ENCODE results near the gene ZNF423.

ZNF423 gene

DNA sequence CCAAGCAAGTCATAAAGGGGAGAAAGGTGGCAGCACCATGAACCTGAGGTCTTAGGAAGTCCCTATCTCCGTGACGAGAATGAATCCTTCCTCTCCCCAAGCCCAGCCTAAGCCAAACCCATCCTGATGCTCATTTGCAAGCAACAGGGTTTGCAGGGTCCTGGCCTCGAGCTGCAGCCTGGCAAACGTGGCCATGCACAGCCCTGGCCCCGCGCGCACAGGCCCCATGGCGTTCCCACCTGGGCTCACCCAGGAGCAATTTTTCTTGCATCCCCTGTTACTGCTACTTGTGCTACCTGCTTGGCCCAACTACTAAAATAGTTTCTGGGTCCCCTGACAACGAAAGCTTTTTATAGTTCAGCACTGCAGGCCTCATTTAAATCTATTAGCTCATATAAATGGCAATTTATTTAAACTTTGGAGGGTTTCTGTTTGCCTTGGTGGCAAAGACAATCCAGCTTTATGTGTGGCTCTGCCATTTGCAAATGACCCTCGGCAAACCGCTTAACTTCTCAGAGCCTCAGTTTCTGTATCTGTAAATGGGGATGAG, 340.8 kb downstream of the ZNF423 start:
- H3K9me3 ChIP-seq (ENCODE audit: control insufficient read depth, low read length) = no peaks in the 10 kb centered on the region
- no peaks in the 10 kb centered on the region for H3K4me1 ChIP-seq
- H3K27ac ChIP-seq = no peak overlapping the region
- H2AFZ ChIP-seq = no peak overlapping the region
- no peak overlapping the region for H3K9ac ChIP-seq
- no peak for TF ChIP-seq CTCF (IDR thresholded peaks at IDR 0.05)
- no peaks in the 10 kb centered on the region for H3K79me2 ChIP-seq
- H3K27me3 ChIP-seq (ENCODE audit: control insufficient read depth, insufficient read depth, low read length) = no peaks in the 10 kb centered on the region
- no peak overlapping the region for H3K4me2 ChIP-seq (ENCODE audit: low read length)
- H3K36me3 ChIP-seq (ENCODE audit: control insufficient read depth, insufficient read depth, low read length) = no peaks in the 10 kb centered on the region
- H3K4me3 ChIP-seq (ENCODE audit: low read depth, low read length) = no peak overlapping the region

DNA sequence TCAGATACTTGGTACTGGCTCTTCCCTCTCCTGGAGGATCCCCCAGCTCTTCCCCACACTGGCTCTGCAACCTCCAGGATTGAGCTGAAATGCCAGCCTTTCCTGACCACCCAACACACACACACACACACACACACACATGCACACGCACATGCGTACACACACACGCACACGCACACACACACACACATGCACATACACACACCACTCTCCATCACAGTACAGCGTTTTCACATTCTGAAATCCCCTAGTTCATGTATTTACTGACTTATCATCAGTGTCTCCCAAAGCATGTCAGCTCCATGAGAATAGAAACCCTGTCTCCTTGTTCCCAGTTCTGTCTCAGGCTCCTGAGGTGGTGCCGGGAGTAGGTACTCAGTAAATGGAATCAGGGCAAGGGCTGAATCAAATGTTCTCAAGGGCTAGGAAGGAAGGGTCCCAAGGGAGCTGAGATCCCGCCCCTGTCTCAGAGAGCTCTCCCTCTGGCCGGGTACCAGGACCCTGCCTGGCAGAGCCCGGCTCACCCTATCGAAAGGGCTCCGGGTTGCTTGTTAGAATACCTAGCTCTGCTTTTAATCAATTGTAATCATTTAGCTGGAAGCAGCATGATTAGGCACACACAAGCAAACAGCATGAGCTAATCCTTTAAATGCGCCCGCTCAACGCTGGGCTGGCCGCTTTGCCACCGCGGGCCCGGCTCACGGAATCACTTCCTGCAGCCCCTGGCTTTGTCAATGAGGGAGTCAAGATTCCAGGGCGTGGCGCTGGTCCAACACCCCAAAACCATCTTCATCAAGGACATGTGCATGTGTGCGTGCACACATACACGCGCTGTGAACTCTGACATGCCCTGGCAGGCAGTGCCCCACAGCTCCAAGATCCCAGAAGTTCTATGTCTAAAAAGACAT, 341.6 kb downstream of the ZNF423 start:
- Histone ChIP-seq H3K79me2 (no peaks in the 10 kb centered on the region), H3K27ac (no peak overlapping the region), H3K4me3 (ENCODE audit: low read depth, low read length) (no peak overlapping the region), H3K9ac (no peak overlapping the region), H3K4me2 (ENCODE audit: low read length) (no peak overlapping the region), H3K4me1 (no peaks in the 10 kb centered on the region), H2AFZ (no peak overlapping the region), H3K27me3 (ENCODE audit: control insufficient read depth, insufficient read depth, low read length) (no peaks in the 10 kb centered on the region), H3K9me3 (ENCODE audit: control insufficient read depth, low read length) (no peaks in the 10 kb centered on the region), H3K36me3 (ENCODE audit: control insufficient read depth, insufficient read depth, low read length) (no peaks in the 10 kb centered on the region)
- TF ChIP-seq CTCF (IDR thresholded peaks at IDR 0.05) = no peak

DNA sequence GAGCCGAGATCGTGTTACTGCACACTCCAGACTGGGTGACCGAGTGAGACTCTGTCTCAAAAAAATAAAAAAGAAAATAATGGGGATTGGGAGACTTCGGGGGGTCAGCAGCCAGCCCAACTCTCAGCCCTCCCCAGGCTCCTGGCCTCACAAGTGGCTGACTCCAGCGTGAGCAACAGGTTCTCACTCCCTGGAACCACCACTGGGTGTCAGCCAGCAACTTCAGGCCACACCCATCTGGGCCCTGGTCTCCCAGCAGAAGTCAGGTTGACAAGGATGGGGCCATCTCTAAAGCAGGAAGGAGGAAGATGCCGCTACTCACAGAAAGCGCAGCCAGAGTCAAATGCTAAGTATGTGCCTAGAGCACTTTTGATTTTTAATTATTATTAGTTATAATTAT, 342.9 kb downstream of the ZNF423 start:
- Histone ChIP-seq H3K4me2 (ENCODE audit: low read length) (no peak overlapping the region), H3K9me3 (ENCODE audit: control insufficient read depth, low read length) (no peaks in the 10 kb centered on the region), H3K27ac (no peak overlapping the region), H3K27me3 (ENCODE audit: control insufficient read depth, insufficient read depth, low read length) (no peaks in the 10 kb centered on the region), H3K9ac (no peak overlapping the region), H3K79me2 (no peaks in the 10 kb centered on the region), H3K4me3 (ENCODE audit: low read depth, low read length) (no peak overlapping the region), H3K4me1 (no peaks in the 10 kb centered on the region), H3K36me3 (ENCODE audit: control insufficient read depth, insufficient read depth, low read length) (no peaks in the 10 kb centered on the region), H2AFZ (no peak overlapping the region)
- TF ChIP-seq CTCF (IDR thresholded peaks at IDR 0.05) = no peak

- Histone ChIP-seq H3K4me3 (ENCODE audit: low read depth, low read length) (no peak overlapping the region), H3K9ac (no peak overlapping the region), H3K36me3 (ENCODE audit: control insufficient read depth, insufficient read depth, low read length) (no peaks in the 10 kb centered on the region), H2AFZ (no peak overlapping the region), H3K4me2 (ENCODE audit: low read length) (no peak overlapping the region), H3K4me1 (no peaks in the 10 kb centered on the region), H3K79me2 (no peaks in the 10 kb centered on the region), H3K9me3 (ENCODE audit: control insufficient read depth, low read length) (no peaks in the 10 kb centered on the region), H3K27me3 (ENCODE audit: control insufficient read depth, insufficient read depth, low read length) (no peaks in the 10 kb centered on the region), H3K27ac (no peak overlapping the region)
- TF ChIP-seq CTCF (IDR thresholded peaks at IDR 0.05) = no peak
Observed at GRCh38 chr16:49510654-49511305, 345.1 kb downstream of the ZNF423 start.
